Lower lobe of right lung (tissue), 2 donors: Measurements from ENCODE around the gene SRP14. TPM values are rescaled to one million over a fixed set of nuclear protein-coding genes. Genes with fewer than 3 reads are reported as not detected.

Experiments
- ATAC-seq, 2 donors: fragments of 200-7000 bp; cut with Tn5 transposase; one replicate each; pipeline ENCODE4 v1.9.1; 2020 to 2022; ENCODE audit warnings: mild to moderate bottlenecking in 2 of 2, moderate library complexity in 2 of 2
- DNase-seq: peaks from one replicate; pipeline ENCODE4 v3.0.0-alpha.2; 2020
- H3K27ac ChIP-seq: fragments of 200-600 bp; one replicate; pipeline ENCODE4 v1.8.0; 2022
- H3K27me3 ChIP-seq: fragments of 200-600 bp; one replicate; pipeline ENCODE4 v1.8.0; 2022; ENCODE audit warnings: low read depth
- H3K36me3 ChIP-seq: fragments of 200-600 bp; one replicate; pipeline ENCODE4 v1.8.0; 2022; ENCODE audit warnings: mild to moderate bottlenecking
- H3K4me1 ChIP-seq: fragments of 200-600 bp; one replicate; pipeline ENCODE4 v1.8.0; 2022
- H3K4me3 ChIP-seq: fragments of 200-600 bp; one replicate; pipeline ENCODE4 v1.8.0; 2022; ENCODE audit warnings: mild to moderate bottlenecking
- H3K9me3 ChIP-seq: fragments of 200-600 bp; one replicate; pipeline ENCODE4 v1.8.0; 2022
- intact Hi-C: fragments of 100-400 bp; cut with DNase I; formaldehyde crosslinking; loops from one replicate; pipeline ENCODE4 v1.11.0; 2022
- total RNA-seq: library from RNA; stranded (reverse); fragmentation: NEBNext Ultra II Directional; extraction: Animal tissue kit (Norgen Biotek cat#: 25700); gene quantifications from one replicate; pipeline ENCODE4 v1.2.1, GENCODE V29; 2021
- TF ChIP-seq, protein P1 (sequence below): fragments of 200-600 bp; IDR thresholded peaks from one replicate; pipeline ENCODE4 v1.8.0; 2022; ENCODE audit warnings: antibody characterized with exemption, mild to moderate bottlenecking
- donor health status: DM: no; HTN: yes; CAD: no; lungs with severe emphysema.

SRP14 gene
- total RNA-seq, 1 donor from 2014 or later = 138 TPM

DNA sequence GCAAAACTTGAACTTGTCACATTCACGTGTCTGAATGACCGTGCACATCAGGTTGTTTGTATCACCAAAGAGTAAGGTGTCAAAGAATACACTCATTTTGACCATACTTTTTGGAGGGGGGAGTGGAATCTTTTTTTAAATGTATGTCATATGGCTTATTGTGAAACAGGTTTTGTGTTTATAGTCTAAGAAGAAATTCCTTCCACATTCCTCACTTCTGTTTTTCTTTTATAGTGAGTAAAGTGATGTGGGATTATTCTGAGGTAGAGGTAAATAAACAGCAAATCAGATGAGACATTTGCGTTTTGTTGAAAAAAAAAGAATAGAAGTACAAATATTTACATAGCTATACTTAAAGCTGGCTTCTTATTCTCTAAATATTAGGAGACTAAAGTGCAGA is 33.0 kb downstream of the SRP14 start:
- no peaks in the 10 kb centered on the region for H3K9me3 ChIP-seq
- ATAC-seq = no peak
- no peaks in the 10 kb centered on the region for H3K4me1 ChIP-seq
- H3K27me3 ChIP-seq = no peaks in the 10 kb centered on the region
- intact Hi-C loops = no loop called here
- no peak overlapping the region for H3K27ac ChIP-seq
- TF ChIP-seq, protein P1, sequence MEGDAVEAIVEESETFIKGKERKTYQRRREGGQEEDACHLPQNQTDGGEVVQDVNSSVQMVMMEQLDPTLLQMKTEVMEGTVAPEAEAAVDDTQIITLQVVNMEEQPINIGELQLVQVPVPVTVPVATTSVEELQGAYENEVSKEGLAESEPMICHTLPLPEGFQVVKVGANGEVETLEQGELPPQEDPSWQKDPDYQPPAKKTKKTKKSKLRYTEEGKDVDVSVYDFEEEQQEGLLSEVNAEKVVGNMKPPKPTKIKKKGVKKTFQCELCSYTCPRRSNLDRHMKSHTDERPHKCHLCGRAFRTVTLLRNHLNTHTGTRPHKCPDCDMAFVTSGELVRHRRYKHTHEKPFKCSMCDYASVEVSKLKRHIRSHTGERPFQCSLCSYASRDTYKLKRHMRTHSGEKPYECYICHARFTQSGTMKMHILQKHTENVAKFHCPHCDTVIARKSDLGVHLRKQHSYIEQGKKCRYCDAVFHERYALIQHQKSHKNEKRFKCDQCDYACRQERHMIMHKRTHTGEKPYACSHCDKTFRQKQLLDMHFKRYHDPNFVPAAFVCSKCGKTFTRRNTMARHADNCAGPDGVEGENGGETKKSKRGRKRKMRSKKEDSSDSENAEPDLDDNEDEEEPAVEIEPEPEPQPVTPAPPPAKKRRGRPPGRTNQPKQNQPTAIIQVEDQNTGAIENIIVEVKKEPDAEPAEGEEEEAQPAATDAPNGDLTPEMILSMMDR = no peak
- no peak overlapping the region for H3K4me3 ChIP-seq
- peaks cover 100% of the 10 kb centered on the region for H3K36me3 ChIP-seq
- DNase-seq = no peak

DNA sequence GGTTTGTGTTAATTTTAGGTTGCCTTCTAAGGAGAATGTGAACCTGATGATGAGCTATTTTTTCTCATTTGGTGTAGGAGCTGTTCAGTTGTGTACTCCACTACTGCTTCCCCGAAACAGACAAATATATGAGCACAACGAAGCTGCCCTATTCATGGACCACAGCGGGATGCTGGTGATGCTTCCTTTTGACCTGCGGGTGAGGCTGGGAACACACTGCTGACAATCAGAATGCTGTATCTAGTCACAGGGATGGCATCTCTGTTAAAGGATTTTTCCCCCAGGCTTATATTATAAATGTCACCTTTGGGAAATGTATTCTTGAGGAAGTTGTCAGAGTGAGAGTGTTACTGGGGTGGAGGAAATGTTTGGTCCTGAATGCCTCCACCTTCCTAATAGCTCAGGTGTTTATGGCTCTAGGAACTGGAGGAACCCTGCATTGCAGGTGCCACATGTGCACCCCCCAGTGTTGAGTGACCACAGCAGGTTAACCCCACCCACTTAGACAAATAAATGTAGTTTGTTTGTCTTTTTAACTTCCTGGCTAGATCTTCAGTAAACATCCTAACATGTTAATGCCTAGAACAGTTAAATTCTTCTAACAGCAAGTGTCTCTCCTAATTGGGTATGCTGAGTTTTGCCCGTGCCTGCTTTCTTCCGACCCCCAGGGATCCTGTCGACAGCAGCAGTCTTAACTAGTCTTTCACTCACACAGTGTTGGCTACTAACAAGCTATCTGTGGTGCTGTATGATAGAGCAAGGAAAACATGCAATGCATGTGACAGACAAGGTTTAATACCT is 35.7 kb downstream of the SRP14 start:
- intact Hi-C loops = no loop called here
- Histone ChIP-seq H3K27ac (no peak overlapping the region), H3K4me3 (no peak overlapping the region), H3K36me3 (peaks cover 88% of the 10 kb centered on the region), H3K4me1 (no peaks in the 10 kb centered on the region), H3K9me3 (no peaks in the 10 kb centered on the region), H3K27me3 (no peaks in the 10 kb centered on the region)
- TF ChIP-seq, protein P1 = no peak
- DNase-seq = no peak
- ATAC-seq = no peak

DNA sequence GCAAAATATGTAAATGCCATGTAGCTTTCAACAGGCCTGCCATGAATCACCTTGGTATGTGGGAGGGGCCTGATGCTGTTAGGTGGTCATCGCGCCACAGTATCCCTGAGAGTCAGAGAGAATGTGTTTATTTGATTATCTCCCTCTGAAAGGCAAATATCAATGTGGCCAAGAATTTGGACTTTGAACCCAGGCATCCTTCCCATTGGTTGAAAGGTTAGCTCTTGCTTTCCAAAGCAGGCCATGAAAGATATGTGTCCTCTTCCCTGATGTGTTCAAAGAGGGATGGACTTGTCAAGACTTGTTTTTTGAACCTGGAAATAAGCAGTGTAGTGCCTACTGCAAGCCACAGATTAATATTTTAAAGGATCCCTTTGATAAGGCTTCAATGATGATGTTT is 36.7 kb downstream of the SRP14 start:
- DNase-seq = no peak
- peaks cover 83% of the 10 kb centered on the region for H3K36me3 ChIP-seq
- TF ChIP-seq, protein P1 = no peak
- no peak overlapping the region for H3K27ac ChIP-seq
- H3K4me3 ChIP-seq = no peak overlapping the region
- H3K4me1 ChIP-seq = no peaks in the 10 kb centered on the region
- H3K27me3 ChIP-seq = no peaks in the 10 kb centered on the region
- ATAC-seq = no peak
- intact Hi-C loops = no loop called here
- H3K9me3 ChIP-seq = no peaks in the 10 kb centered on the region

DNA sequence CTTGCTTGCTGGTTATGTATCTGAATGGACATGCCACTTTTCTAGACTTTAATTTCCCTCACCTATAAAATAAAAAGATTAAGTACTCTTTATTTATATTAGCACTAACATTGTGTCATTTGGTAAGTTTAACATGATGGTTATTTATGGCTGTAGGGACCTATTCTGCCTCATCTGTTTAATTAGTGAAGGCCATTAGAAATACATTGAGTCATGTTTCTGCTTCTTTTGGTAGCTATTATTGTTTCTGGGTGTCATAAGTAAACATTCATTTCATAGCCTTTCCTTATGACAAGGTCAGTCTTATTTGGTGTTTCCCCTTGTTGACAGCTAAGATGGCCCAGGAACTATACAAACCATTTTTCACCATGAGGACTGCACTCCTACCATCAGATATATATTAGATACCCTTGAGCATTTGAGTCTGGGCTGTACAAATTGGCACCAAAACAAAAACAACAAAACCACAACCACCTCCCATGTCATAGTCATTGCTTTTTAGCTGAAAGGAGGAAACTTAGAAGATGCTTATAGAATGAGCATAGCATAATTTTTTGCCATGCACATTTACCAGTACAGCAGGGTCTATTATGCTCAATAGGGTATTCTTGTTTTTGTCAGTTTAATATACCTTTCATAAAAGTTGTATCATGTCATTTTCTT is 39.3 kb downstream of the SRP14 start:
- Histone ChIP-seq H3K27ac (no peak overlapping the region), H3K9me3 (no peaks in the 10 kb centered on the region), H3K4me3 (no peak overlapping the region), H3K4me1 (no peaks in the 10 kb centered on the region), H3K27me3 (no peaks in the 10 kb centered on the region), H3K36me3 (peaks cover 82% of the 10 kb centered on the region)
- intact Hi-C loops = no loop called here
- DNase-seq (no peak), ATAC-seq (no peak)
- TF ChIP-seq, protein P1 = no peak

DNA sequence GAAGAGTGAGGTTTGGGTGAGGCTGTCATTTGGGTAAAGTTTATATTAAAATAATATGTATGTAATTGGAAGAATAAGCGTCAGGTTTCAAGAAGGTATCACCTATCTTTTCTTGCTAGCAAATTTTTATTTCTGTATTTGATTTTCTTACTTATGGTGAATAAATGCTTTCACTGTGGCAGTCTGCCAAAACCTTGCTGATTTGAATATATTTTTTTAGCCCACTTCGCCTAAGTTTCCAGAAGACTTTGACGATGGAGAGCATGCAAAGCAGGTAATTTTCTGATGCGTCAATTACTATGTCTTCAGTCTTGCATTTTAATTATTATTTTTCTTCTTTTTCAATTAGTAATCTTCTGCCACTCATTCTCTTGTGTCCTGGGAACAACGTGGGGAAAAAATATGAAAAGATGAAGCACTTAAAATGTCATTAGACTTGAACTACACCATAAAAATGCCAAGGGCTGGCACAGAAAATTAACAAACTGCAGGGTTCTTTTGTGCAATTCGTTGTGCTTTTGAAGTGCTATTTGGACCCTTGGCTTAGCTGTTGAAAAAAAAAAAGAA is 40.4 kb downstream of the SRP14 start:
- no peaks in the 10 kb centered on the region for H3K9me3 ChIP-seq
- TF ChIP-seq, protein P1 = no peak
- intact Hi-C loops = no loop called here
- H3K4me1 ChIP-seq = no peaks in the 10 kb centered on the region
- H3K27ac ChIP-seq = no peak overlapping the region
- H3K27me3 ChIP-seq = no peaks in the 10 kb centered on the region
- DNase-seq (no peak), ATAC-seq (no peak)
- H3K36me3 ChIP-seq = peaks cover 82% of the 10 kb centered on the region
- H3K4me3 ChIP-seq = no peak overlapping the region
